DOHH2 (cell line): ENCODE results near the gene RXRA.

Experiments
- H3F3A ChIP-seq: fragments of 200-600 bp; sonication (generic), shearing (Covaris generic); 2 replicates; pipeline ENCODE4 v1.6.0; 2016; ENCODE audit warnings: antibody characterized with exemption, mild to moderate bottlenecking; ENCODE audit not compliant: control insufficient read depth, insufficient read depth
- H3K27ac ChIP-seq: fragments of 200-600 bp; sonication (generic); 2 replicates; pipeline ENCODE4 v1.5.1; 2014; ENCODE audit warnings: low read depth, mild to moderate bottlenecking, low read length, moderate library complexity
- H3K27me3 ChIP-seq: fragments of 200-600 bp; sonication (generic); 2 replicates; pipeline ENCODE4 v1.6.1; 2014; ENCODE audit warnings: mild to moderate bottlenecking, low read length, mixed read lengths; ENCODE audit not compliant: control insufficient read depth
- H3K36me3 ChIP-seq: fragments of 200-600 bp; sonication (generic); 2 replicates; pipeline ENCODE4 v1.6.1; 2014; ENCODE audit warnings: mild to moderate bottlenecking, low read length, moderate library complexity, mixed read lengths; ENCODE audit not compliant: control insufficient read depth
- H3K4me1 ChIP-seq: fragments of 200-600 bp; sonication (generic); 2 replicates; pipeline ENCODE4 v1.6.1; 2014; ENCODE audit warnings: mild to moderate bottlenecking, low read length, mixed read lengths; ENCODE audit not compliant: control insufficient read depth
- H3K4me2 ChIP-seq: fragments of 200-600 bp; sonication (generic); 2 replicates; pipeline ENCODE4 v1.6.0; 2014; ENCODE audit warnings: mild to moderate bottlenecking, low read length, moderate library complexity
- H3K4me3 ChIP-seq: fragments of 200-600 bp; sonication (generic); 2 replicates; pipeline ENCODE4 v1.5.1; 2014; ENCODE audit warnings: mild to moderate bottlenecking, low read length, mixed read lengths
- H3K79me2 ChIP-seq: fragments of 200-600 bp; sonication (generic); 2 replicates; pipeline ENCODE4 v1.6.1; 2014; ENCODE audit warnings: mild to moderate bottlenecking, low read length, mixed read lengths; ENCODE audit not compliant: control insufficient read depth
- H3K9me2 ChIP-seq: fragments of 200-600 bp; sonication (generic); replicated peaks from 2 replicates; pipeline ENCODE4 v1.6.1; 2014; ENCODE audit warnings: mild to moderate bottlenecking, low read length, mixed read lengths; ENCODE audit not compliant: control insufficient read depth
- H3K9me3 ChIP-seq: fragments of 200-600 bp; sonication (generic); 2 replicates; pipeline ENCODE4 v1.6.1; 2014; ENCODE audit warnings: antibody characterized with exemption, low read length, mixed read lengths; ENCODE audit not compliant: control insufficient read depth, insufficient read depth
- H4K20me1 ChIP-seq: fragments of 200-600 bp; sonication (generic); 2 replicates; pipeline ENCODE4 v1.6.0; 2014; ENCODE audit warnings: low read depth, mild to moderate bottlenecking, antibody characterized with exemption, low read length, moderate library complexity; ENCODE audit not compliant: control insufficient read depth, insufficient read depth
- CTCF ChIP-seq: fragments of 200-600 bp; sonication (generic); IDR thresholded peaks from one replicate; pipeline ENCODE4 v1.5.1; 2014; ENCODE audit warnings: antibody characterized with exemption, mild to moderate bottlenecking, low read depth, low read length; ENCODE audit not compliant: poor library complexity, severe bottlenecking
- EZH2phosphoT487 ChIP-seq: fragments of 200-600 bp; sonication (generic); IDR thresholded peaks from 2 replicates; pipeline ENCODE4 v1.6.1; 2017; ENCODE audit warnings: borderline replicate concordance, mild to moderate bottlenecking, antibody characterized with exemption, low read length, moderate library complexity, mixed read lengths

The RXRA gene

DNA sequence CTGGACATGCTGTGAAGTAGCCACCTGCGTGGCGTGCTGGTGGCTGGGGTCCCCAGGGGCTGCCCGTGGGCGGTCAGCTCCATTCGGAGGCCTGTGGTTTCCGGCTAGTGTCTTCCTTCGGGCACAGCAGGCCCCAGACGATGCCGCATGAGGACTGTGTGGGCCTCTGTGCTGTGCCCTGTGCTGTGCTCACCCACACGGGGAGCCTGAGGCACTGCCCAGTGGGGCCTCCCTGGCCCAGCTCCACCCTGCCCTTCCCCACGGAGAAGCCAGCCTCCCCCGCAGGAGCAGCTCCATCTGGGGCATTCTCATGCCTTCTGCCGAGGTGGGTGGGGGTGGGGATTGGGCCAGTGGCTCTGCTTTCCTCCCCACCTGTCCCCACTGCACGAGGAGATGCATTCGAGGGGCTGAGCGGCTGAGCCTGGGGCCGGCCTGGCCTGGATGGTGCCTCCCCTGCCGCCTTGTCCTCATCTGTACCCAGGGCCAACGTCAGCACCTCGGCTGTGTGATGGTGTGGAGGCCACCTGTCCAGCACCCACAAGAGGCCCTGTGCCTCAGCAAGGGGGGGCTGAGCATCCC, 24.2 kb downstream of the RXRA start:
- Histone ChIP-seq H3K9me2 (no peaks in the 10 kb centered on the region), H3F3A (no peaks in the 10 kb centered on the region), H3K36me3 (no peaks in the 10 kb centered on the region), H3K9me3 (no peaks in the 10 kb centered on the region), H3K4me3 (no peak overlapping the region), H3K27me3 (no peaks in the 10 kb centered on the region), H3K27ac (no peak overlapping the region), H3K79me2 (no peaks in the 10 kb centered on the region), H3K4me1 (no peaks in the 10 kb centered on the region), H3K4me2 (no peak overlapping the region), H4K20me1 (no peaks in the 10 kb centered on the region)
- TF ChIP-seq CTCF (no peak), EZH2phosphoT487 (no peak)

GRCh38 chr9:134351606-134352176, 25.4 kb downstream of the RXRA start:
- Histone ChIP-seq H3K9me3 (no peaks in the 10 kb centered on the region), H3K4me3 (no peak overlapping the region), H3K9me2 (no peaks in the 10 kb centered on the region), H3K36me3 (no peaks in the 10 kb centered on the region), H3K27me3 (no peaks in the 10 kb centered on the region), H4K20me1 (no peaks in the 10 kb centered on the region), H3K79me2 (no peaks in the 10 kb centered on the region), H3F3A (no peaks in the 10 kb centered on the region), H3K4me1 (no peaks in the 10 kb centered on the region), H3K27ac (no peak overlapping the region), H3K4me2 (no peak overlapping the region)
- TF ChIP-seq EZH2phosphoT487 (no peak), CTCF (no peak)

DNA sequence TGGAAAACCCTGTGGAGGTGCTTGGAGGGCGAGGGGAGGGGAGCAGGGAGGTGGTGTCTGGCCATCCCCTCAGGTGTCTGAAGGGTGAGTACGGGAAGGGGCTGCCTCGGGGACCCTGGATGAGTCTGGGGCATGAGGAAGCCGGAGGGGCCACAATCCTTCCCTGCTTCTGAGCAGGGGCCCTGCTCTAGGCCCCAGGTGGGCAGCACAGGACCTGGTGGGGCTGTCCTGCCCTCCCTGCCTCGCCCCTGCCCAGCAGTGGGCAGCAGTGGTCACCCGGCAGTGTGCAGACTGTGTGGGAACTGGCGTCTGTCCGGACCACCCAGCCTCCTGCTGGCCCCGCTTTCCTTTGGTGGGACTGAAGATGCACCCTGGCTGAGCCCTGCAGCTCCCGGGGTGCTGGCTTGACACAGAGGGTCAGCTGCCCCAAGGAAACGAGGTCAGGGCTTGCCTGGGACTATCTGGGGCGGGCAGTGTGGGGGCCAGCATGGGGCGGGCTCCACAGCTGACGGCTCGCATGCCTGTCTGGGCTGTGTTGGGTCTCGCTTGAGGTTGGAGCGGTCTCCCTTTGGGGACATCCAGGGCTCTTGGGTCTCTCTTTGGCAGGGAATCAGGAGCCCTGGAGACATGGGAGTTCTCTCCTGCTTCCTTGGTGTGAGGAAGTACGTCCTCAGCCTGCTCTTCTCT, 26.1 kb downstream of the RXRA start:
- H3K9me3 ChIP-seq = no peaks in the 10 kb centered on the region
- no peaks in the 10 kb centered on the region for H3K9me2 ChIP-seq
- H3K79me2 ChIP-seq = no peaks in the 10 kb centered on the region
- H3K27ac ChIP-seq = no peak overlapping the region
- H3K27me3 ChIP-seq = no peaks in the 10 kb centered on the region
- TF ChIP-seq EZH2phosphoT487 (no peak), CTCF (no peak)
- no peak overlapping the region for H3K4me3 ChIP-seq
- no peaks in the 10 kb centered on the region for H3K36me3 ChIP-seq
- no peaks in the 10 kb centered on the region for H4K20me1 ChIP-seq
- no peaks in the 10 kb centered on the region for H3F3A ChIP-seq
- no peak overlapping the region for H3K4me2 ChIP-seq
- H3K4me1 ChIP-seq = no peaks in the 10 kb centered on the region
